HG02588 (cell line): ENCODE results near the gene ASIC4.

Experiments used
- ATAC-seq: cut with Tn5 transposase; IDR thresholded peaks from one replicate; pipeline ENCODE4 v1.9.1; 2021; ENCODE audit warnings: mild to moderate bottlenecking, moderate library complexity; ENCODE audit not compliant: unreplicated experiment

Gene ASIC4

GRCh38 chr2:219551441-219552381 is 37.4 kb downstream of the ASIC4 start:
- ATAC-seq, result peak; percentile 5

GRCh38 chr2:219552382-219553167 is 38.3 kb downstream of the ASIC4 start:
- ATAC-seq, result peak; percentile 82

GRCh38 chr2:219553168-219553417 is 38.8 kb downstream of the ASIC4 start:
- ATAC-seq, result no peak

- no peak for ATAC-seq
Observed at GRCh38 chr2:219553463-219553963, 39.2 kb downstream of the ASIC4 start.

GRCh38 chr2:219554350-219554749 is 40.1 kb downstream of the ASIC4 start:
- no peak for ATAC-seq

- ATAC-seq, result no peak
Observed at GRCh38 chr2:219555956-219556355, 41.7 kb downstream of the ASIC4 start.

GRCh38 chr2:219556413-219556812 is 42.1 kb downstream of the ASIC4 start:
- ATAC-seq, result no peak

- no peak for ATAC-seq
Observed at GRCh38 chr2:219557320-219557719, 43.0 kb downstream of the ASIC4 start.

GRCh38 chr2:219557791-219558785 is 43.8 kb downstream of the ASIC4 start:
- ATAC-seq, result no peak

- no peak for ATAC-seq
Observed at GRCh38 chr2:219559156-219559915, 45.1 kb downstream of the ASIC4 start.

- ATAC-seq, result no peak
Observed at GRCh38 chr2:219560037-219560892, 46.0 kb downstream of the ASIC4 start.

GRCh38 chr2:219560893-219561178 is 46.6 kb downstream of the ASIC4 start:
- ATAC-seq, result no peak

GRCh38 chr2:219561179-219562048 is 47.1 kb downstream of the ASIC4 start:
- ATAC-seq, result no peak

- no peak for ATAC-seq
Observed at GRCh38 chr2:219562049-219563020, 48.1 kb downstream of the ASIC4 start.

GRCh38 chr2:219563271-219563928 is 49.1 kb downstream of the ASIC4 start:
- no peak for ATAC-seq
